ENCODE results near the gene HOXB8.

The HOXB8 gene

DNA sequence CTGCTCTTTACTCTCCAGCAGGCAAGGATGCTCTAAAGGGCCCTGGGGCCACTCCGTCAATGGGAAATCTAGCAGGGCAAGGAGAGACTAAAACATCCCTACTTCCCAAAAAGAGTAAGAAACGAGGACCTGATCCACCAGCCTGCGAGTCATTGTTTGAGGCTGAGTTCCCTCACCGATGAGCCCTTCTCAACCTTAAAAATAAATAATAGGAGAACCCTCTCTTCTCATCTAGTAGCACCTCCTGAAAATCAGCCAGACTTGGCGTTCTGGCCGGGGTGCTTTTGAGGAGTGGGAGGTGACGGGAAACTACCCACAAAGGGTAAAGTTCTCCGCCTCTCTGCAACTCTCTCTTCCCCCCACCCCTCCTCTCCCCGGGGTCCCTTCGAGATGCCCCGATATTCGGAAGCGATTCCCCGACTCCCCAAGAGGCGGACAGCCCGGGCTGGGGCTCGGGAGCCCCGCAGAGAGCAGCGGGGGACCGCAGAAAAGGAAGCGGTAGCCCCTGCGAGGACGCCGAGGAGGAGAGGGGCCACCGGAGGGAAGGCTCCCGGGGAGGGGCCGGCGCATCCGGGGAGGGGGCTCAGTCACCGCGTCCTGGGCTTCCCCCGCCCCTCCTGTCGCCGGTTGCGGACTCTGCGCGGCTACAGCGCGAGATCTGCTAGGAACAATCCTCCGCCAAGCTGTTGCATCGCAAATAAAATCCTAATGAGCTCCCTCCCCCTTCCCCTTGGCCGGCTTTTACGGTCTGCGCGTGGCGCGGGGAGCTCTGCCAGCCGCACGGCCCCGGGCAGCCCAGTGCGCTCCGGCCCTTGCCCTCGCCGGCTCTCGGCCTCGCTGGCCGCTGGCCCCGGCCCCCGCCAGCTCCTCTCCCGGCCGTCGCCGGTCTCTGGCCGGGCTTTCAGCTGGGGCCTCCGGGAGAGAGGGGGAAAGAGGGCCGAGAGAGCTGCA, 9.7 kb upstream of the HOXB8 start:
- DNase-seq (ENCODE audit: low spot score) = no peak

DNA sequence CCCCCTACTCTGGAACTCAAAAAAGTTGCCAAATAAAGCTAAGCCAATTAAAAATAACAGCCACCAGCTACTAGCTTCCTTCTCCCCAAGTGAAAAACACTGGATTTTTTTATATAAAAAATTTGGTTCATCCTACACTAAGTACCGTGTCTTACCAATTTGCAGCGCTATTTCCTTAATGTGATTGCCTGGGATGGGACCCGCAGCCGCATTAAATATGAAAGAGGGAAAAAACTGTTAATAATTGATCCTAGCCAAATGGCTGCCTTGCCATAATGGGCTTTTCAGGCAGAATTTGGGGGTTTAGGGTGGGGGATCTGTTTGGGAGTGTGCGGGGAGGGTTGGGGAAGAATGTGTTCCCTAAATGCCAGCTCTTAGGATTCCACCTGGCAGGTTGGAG, 9.0 kb upstream of the HOXB8 start:
- no peak for DNase-seq (ENCODE audit: low spot score)

DNA sequence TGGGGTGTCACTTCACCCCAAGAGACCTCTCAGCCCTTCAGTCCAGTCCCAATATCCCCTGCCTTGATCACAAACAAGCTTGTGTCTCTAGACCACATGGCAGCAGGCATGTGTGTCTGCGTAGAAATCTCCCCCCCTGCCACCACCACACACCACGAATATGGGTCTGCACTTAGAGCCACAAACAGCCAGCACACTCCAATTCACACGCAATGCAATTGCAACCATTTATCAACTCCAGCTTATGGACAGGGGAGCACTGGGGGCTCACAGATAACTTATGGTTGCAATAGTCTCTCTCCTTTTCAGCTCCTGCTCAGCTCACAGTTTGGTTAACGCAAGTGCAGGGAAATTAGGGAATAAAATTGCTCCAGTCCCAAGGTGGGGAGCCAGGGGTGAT, 8.5 kb upstream of the HOXB8 start:
- no peak for DNase-seq (ENCODE audit: low spot score)

DNA sequence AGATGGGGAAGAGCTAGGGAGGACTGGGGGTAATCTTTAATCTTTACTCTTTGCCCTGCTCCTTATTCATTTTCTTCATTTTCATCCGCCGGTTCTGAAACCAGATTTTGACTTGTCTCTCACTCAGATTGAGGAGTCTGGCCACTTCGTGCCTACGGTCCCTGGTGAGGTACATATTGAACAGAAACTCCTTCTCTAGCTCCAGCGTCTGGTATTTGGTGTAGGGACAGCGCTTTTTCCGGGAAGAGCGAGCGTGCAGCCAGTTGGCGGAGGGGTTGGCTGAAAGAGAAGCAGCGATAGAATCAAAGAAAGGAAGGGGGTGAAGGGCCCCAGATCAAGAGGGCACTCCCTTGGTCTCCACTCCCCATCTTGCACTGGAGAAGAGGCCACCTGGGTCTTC, 7.8 kb upstream of the HOXB8 start:
- no peak for DNase-seq (ENCODE audit: low spot score)

DNA sequence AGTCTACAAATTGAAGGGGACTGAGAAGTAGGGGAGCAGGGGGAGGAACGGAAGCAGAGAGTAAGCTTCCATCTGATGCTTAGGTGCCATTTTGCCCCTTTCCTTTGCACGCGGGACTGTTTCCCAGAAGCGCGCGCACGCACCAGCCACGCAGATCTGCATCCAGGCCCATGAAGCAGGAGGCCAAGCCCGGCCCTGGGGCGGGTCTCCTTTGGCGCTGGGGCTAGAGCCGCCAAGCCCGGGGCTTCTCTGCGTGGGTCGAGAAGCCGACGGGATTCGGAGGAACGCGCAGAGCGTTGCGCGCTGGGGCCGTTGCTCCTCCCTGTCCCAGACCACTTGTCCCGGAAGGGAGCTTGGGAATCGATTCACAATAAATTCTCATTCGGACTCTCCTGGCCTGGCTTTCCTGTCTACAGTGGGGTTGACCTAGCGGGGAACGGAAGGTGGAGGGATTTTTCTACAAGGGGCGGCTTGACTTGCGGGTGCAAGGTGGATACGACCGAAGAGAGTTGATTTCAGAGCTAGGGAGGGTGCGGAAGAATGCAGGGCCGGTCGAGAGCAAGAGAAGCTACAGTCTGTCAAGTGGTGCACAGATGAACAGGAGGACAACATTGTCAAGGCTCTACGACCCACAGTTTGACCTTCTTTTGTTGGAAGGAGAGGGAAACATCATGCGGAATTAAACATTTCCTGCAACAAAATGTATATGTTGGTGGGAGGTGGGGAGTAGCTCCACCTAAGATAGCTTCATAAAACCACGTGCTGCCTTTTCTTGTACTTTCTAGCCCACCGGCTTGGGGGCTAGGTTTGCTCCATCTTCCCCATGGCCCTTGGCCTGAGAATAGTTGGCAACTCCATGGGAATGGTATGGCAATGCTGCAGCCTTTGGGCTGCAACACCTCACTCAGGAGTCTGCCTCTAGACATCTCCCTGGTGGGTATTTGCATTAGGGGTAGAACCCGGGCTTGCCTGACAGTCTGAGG, 6.6 kb upstream of the HOXB8 start:
- no peak for DNase-seq (ENCODE audit: low spot score)

DNA sequence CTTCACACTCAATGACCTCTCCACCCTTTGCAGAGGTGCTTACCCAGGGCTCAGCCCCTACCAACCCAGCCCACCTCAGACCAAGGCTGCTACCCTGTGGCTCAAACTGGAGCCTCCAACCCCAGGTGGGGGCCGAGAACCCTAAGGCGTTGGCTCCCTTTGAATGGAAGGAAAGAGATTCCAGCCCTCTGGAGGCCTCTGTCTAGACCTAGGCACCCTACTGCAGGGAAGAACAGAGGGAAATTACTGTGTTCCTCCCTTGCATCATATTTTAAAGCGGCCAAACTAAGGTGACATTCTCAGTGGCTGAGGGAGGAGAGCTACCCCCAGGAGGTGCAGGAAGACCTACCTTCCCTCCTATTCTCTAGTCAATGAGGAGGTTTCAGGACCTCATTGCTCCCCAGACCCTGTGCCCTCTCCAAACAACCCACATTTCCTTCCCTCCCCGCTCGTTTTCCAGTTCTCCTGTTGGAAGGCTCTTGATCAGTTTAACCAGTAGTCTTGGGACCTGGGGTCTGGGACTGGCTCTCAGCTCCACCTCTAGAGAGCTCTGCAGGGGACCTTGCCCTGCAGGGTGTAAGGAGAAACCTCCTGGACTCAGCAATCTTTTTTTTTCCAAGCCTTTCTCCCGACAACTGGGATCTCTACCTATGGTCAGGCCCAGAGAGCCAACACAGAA, 5.5 kb upstream of the HOXB8 start:
- DNase-seq (ENCODE audit: low spot score) = no peak

DNA sequence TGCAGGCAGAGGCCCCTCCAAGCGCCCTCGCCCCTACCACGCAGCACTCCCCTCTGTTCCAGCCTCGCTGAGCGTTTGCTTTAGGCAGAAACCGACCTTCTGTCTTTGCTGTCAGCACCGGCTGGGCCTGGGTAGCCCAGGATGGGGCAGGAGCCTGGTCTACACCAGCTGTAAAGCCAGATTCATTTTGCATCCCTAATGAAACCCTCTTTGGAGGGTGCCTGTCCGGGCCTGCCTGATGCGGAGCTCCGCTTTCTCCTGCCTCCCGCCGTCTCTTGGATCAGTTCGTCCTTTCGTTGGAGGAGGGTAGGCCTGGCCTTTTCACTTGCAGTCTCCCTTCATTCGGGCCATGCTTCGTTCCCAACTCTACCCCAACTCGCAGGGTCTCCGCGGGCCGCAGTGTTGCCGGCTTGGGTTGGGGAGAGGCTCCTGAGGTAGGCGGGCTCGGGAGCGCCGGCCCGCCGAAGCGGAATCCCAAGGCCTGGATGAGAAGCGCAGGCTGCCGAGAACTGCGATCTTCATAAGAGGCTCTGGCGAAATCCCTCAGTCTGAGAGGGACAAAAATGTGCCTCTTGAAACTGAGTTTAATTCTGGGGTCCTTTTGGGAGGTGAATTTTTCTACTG, 4.8 kb upstream of the HOXB8 start:
- DNase-seq (ENCODE audit: low spot score) = no peak

DNA sequence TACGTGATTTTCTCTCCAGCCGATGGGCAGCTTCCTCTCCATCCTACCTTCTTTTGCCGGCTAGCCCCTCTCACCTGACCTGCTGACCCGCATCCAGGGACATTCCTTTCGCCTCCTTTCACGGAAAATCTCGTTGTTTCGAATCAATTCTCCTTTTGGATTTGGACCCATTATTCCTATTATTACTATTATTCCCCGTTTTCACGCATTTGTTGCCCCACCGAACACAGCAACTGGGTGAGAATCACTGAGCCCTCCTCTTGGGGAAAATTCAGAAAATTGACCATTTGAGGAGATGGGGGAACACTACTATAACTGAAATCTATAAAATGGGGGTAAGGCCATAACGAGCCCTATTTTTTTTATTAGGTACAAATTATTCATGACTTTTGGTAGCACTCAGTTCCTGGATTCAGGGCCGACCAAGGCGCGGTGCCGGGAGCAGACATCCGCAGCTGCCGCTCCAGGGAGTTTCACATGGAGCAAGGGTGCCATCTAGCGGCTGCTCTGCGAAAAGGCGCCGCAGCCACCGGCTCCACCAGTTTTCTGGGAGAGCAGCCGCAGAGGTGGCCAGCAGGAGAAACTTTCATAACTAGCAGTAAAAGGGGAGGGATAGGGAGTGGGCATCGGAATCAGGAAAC, 3.3 kb upstream of the HOXB8 start:
- DNase-seq (ENCODE audit: low spot score) = peak; percentile 85

DNA sequence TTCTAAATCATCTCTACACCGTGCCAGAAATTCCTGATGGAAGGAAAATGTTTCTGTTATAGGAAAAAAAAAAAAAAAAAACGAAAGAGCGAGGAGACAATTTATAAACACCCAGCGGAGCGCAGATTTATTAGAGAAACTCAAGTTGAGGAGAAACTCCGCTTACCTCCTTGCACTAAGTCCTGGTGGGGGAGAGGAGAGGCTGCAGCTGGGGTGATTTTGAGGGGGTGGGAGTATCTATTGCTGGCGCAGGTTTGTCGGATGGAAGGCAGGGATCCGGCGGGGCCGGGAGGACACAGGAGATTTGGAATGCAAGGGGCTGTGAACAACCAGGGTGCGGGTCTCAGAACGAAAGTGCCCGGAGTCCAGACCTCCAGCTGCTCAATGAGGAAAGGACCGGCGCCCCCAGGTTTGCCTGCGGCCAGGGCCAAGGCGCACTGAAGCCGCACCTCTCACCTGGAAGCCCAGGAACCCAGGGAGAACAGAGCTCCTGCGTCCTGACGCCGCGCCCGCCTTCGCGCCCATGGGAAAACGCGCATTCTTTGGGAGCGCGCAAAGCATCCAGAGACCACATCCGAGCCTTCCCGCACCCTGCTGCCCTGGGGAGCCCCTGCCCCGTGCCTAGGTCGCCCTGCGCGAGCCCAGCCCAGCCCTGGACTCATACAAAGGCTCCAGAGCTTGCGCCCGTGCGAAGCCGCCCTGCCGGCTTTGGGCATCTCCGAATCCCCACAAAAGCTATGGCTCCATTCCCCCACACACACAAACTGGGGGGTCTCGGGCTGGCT, 2.6 kb upstream of the HOXB8 start:
- no peak for DNase-seq (ENCODE audit: low spot score)

DNA sequence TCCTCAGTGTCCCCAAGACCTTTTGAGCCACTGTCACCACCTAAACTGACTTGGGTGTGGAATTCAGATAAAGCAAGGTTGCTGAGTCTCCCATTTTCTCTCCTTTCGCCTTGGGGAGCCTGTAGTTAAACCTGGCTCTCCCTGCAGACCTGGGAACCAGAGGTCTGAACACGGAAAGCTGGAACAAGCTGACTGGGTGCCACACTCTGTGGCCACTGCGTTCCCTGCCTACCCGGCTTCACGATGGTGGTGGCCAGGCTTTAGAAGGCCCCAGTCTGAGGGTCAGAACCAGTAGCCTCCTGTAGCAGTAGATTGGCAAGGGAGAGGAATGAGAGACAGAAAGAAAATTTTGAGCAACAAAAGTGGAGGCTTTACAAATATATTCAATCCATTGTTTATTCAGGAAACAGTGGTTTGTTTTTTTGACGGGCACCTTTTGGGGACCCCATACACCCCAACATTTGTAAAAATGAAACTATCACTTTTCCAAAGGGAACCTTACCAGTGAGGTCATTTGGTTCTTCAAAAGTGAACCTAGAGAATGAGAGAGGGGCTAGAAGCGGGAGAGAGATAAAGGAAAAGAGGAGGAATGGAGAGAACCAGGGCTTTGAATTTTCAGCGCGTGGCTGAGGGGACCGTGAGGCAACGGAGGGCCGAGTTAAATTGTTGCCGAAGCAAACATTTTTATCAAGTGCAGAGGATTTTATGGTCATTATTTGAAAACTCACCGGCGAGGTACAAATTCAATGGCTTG, 1.8 kb upstream of the HOXB8 start:
- DNase-seq (ENCODE audit: low spot score) = no peak

DNA sequence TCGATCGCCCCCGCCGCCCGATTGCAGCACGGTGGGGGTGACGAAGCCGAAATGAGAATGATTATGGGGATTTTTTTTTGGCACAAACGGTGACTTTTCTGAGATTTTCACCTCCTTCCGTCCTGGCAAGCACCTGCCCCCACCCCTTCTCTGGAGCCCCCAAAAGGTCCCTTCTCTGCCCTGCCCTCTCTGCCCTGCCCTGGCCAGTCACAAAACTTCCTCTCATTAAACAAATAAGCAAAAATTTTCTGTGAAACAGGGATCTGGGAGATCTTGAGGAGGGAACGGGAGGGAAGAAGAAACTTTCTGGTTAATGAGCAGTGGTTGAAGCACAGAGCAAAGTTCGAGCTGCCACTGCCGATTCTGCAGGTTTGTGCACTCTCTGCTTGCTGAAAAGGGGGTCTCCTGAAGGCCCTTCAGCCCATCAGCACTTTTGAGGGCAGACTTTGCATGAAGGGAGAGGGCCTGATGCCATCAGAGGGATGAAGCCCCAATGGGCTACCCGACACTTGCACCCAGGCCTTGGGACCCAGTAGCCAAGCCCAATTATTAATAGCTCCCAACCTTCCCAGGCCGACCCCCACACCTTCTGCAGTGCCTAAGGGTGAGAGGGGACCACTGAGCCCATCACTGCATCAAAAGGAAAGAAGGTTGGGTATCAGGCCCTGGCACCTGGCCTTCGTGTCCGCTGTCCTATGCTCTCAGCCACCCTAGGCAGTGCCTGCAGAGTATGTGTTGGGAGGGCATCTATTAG, 1.0 kb upstream of the HOXB8 start:
- no peak for DNase-seq (ENCODE audit: low spot score)

DNA sequence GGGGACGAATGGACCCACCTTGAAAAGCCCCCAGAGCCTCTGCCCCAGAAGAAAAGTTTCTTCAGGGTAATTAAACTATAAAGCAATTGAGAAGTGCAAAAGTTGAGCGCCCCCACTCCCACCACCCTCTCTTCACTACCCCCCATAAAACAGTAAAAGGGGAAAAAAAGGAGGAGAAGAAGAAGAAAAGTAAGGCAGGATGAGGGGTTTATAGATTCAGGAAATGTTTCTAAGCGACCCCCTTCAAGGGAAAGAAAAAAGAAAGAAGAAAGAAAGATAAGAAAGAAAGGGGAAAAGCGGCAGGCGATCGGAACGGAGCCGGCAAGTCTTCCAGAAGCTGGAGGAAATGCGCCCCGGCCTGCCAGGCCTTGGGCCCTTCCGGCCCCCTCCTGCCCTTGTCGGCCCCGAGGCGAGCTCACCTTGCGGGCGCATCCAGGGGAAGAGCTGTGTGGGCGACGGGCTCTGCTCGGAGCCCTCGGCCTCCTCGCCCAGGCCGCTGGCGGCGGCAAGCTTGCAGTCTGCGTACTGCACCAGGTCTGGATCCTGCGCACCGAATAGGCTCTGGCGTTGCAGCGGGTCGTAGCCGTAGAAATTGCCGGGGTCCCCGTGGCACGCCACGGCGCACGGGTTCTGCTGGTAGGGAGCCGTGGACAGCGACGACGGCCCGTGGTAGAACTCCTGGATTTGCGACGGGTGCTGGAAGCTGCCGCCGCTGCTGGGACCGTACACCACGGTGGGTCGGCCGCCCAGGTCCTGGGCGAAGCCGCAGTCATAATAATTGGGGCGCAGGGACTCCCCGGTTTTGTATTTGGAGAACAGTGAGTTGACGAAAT, 1.0 kb downstream of the HOXB8 start:
- peak; percentile 20 for DNase-seq (ENCODE audit: low spot score)

DNA sequence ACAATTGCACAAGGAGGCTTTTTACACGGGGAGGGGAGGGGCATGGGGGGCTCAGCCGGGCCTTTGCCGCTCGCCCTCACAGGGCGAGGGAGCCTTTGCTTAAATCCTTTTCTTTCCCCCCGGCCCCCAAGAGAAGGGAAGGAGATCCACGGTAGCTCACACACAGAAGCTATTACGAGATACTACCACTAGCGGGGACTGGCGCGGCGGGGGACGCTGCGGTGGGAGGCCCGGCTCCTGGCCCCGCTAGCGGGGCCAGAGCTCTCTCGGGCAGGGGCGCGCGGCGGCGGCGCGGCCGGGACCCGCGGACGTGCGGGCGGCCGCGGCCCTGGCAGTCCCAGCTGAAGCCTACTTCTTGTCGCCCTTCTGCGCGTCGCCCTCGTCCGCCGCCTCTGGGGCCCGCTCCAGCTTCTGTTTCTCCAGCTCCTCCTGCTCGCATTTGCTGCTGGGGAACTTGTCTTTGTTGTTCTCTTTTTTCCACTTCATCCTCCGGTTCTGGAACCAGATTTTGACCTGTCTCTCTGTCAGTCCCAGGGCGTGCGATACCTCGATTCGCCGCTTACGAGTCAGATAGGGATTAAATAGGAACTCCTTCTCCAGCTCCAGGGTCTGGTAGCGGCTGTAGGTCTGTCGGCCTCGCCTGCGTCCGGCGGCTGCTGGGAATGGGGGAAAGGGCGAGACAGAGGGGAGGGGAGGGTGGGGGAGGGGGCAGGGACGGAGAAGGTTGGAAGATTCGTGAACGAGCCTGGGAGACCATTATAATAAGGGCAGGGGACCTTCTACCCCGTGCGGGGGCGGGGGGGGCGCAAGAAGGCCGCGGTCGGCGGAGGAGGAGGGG, 2.0 kb downstream of the HOXB8 start:
- peak; percentile 42 for DNase-seq (ENCODE audit: low spot score)

DNA sequence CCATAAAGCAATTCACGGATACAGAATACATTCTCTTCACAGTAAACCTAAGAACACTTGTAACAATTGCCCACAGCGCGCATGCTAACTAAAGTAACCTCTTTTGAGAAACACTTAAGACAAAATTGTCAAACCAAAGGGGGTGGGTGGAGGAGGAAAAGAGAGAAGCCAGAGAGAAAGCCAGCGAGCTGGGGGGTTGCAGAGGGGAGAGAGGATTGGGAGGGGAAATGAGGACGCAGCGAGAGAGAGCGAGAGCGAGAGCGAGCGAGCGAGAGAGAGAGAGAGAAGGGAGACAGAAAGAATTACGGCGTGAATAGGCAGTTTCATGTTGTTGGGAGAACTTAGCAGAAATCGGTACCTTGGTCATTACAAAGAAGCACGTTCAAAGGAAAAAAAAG, 2.6 kb downstream of the HOXB8 start:
- DNase-seq (ENCODE audit: low spot score) = no peak

DNA sequence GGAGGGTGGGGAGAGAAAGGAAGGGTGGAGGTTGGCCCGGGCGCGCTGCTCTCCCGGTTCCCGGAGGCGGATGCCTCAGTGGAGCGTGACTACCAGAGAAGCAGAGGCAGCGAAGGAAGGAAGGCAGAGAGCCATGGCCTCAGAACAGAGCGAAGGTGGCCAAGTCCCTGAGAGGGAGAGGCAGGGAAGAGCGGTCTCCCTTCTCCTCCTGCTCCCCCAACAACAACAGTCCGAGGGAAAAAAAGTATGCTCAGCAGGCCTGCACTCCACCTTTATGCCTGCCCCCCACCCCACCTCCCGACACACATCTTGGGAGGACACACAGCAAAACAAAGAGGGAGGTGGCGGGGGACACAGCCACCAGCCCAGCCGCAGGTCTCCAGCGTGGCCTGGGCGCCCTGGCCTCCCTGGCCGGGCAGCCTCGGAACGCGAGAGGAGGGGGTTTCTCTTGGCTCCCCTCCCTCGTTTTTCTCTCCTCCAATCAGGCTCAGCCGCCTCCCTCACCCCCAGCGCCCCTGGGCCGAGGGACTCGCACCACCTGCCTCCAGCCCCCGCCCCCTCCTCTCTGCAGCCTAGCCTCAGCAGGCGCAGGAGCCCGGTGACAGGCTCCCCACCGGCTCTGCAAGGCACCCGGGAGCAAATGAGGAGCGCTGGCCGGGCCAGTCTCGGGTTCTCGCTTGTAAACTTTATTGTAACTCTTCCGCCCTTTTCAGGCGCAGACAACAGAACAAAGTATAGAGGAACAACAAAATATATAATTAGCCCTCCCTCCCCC, 3.2 kb downstream of the HOXB8 start:
- DNase-seq (ENCODE audit: low spot score) = no peak

DNA sequence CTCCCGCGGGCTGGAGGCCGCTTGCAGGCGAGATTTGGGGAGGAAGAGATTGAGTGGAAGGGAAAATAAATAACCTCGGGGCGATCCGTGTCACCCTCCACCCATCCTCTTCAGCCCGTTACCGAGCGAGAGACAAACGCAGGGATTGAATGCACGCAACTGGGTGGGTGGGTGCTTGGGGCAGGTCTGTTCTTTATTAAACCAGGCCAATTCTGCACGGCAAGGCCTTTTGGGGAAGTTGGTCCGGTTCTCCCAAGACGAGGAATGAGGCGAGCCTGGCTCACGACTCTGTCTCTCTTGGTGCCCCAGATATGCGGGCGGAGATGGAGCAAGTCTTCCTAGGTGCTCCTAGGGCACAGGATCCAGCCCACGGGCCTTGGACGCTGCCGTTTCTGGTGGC, 3.9 kb downstream of the HOXB8 start:
- DNase-seq (ENCODE audit: low spot score) = no peak

Data from CD4-positive, alpha-beta T cell treated with Interleukin-2 at 100 ng/mL for 4 hours (primary cell).